Neural progenitor cell (in vitro differentiated cells): ENCODE measurements around the gene STRA6. TPM values are rescaled to one million over a fixed set of nuclear protein-coding genes. Genes with fewer than 3 reads are reported as not detected.
A peak's percentile ranks its signal among the peaks of the same experiment; 100 is the strongest.

Experiments used
- DNase-seq: peaks from one replicate; pipeline ENCODE4 v3.0.0-alpha.2; 2016; ENCODE audit warnings: low spot score
- H2AFZ ChIP-seq: fragments of 200-600 bp; sonication (generic); replicated peaks from 2 replicates; pipeline ENCODE4 v1.6.1; 2016; ENCODE audit warnings: antibody characterized with exemption
- H3F3A ChIP-seq: fragments of 200-600 bp; sonication (generic); 2 replicates; pipeline ENCODE4 v1.6.1; 2016; ENCODE audit warnings: antibody characterized with exemption, low read depth
- H3K27ac ChIP-seq: fragments of 200-600 bp; sonication (generic); 2 replicates; pipeline ENCODE4 v1.5.1; 2016; ENCODE audit warnings: mild to moderate bottlenecking
- H3K27me3 ChIP-seq: fragments of 200-600 bp; sonication (generic); 2 replicates; pipeline ENCODE4 v1.6.1; 2016; ENCODE audit warnings: mild to moderate bottlenecking, moderate library complexity
- H3K36me3 ChIP-seq: fragments of 200-600 bp; sonication (generic); 2 replicates; pipeline ENCODE4 v1.5.1; 2016
- H3K4me1 ChIP-seq: fragments of 200-600 bp; sonication (generic); 2 replicates; pipeline ENCODE4 v1.6.1; 2016; ENCODE audit warnings: mixed run types
- H3K4me2 ChIP-seq: fragments of 200-600 bp; sonication (generic); 2 replicates; pipeline ENCODE4 v1.6.1; 2016
- H3K4me3 ChIP-seq: fragments of 200-600 bp; sonication (generic); 2 replicates; pipeline ENCODE4 v1.5.1; 2016
- H3K79me2 ChIP-seq: fragments of 200-600 bp; sonication (generic); 2 replicates; pipeline ENCODE4 v1.6.1; 2016; ENCODE audit warnings: low read depth
- H3K9ac ChIP-seq: fragments of 200-600 bp; sonication (generic); 2 replicates; pipeline ENCODE4 v1.6.1; 2016
- H3K9me3 ChIP-seq: fragments of 200-600 bp; sonication (generic); 2 replicates; pipeline ENCODE4 v1.5.1; 2016; ENCODE audit warnings: low read depth
- H4K20me1 ChIP-seq: fragments of 200-600 bp; sonication (generic); 2 replicates; pipeline ENCODE4 v1.6.1; 2016; ENCODE audit warnings: low read depth
- H3K27ac Mint-ChIP-seq: 3 replicates; pipeline ENCODE4 v1.8.0; 2021; ENCODE audit warnings: mixed read lengths
- H3K27me3 Mint-ChIP-seq: 2 replicates; pipeline ENCODE4 v1.8.0; 2022; ENCODE audit warnings: low read depth, mild to moderate bottlenecking, inconsistent platforms, moderate library complexity, mixed read lengths; ENCODE audit not compliant: insufficient read depth
- H3K36me3 Mint-ChIP-seq: 3 replicates; pipeline ENCODE4 v1.8.0; 2021; ENCODE audit warnings: mixed read lengths
- H3K4me1 Mint-ChIP-seq: 3 replicates; pipeline ENCODE4 v1.8.0; 2021; ENCODE audit warnings: mixed read lengths
- H3K4me3 Mint-ChIP-seq: 3 replicates; pipeline ENCODE4 v1.8.0; 2021; ENCODE audit warnings: mild to moderate bottlenecking, moderate library complexity, mixed read lengths
- H3K9me3 Mint-ChIP-seq: 3 replicates; pipeline ENCODE4 v1.8.0; 2020; ENCODE audit warnings: mixed read lengths
- CTCF ChIP-seq: fragments of 200-600 bp; sonication (generic); IDR thresholded peaks from 2 replicates; pipeline ENCODE4 v1.5.1; 2017; ENCODE audit warnings: antibody characterized with exemption, mild to moderate bottlenecking
- EZH2 ChIP-seq: fragments of 200-600 bp; sonication (generic); IDR thresholded peaks from 2 replicates; pipeline ENCODE4 v1.6.1; 2017; ENCODE audit warnings: antibody characterized with exemption, mild to moderate bottlenecking, moderate library complexity
- EZH2phosphoT487 ChIP-seq: fragments of 200-600 bp; sonication (generic); IDR thresholded peaks from 2 replicates; pipeline ENCODE4 v1.6.1; 2017; ENCODE audit warnings: antibody characterized with exemption
- total RNA-seq: library from RNA; depleted of rRNA; stranded (reverse); fragments of >200 nt; gene quantifications from 2 replicates; pipeline ENCODE4 v1.2.3, GENCODE V29; 2015; ENCODE audit warnings: low replicate concordance

STRA6 gene
- 3.1 and 5.9 TPM in 2 replicates for total RNA-seq

- no peaks in the 10 kb centered on the region for H3K27me3 ChIP-seq
- H3K4me2 ChIP-seq = peak within 1 kb of the TSS; percentile 76
- Mint-ChIP-seq H3K27ac (peak within 1 kb of the TSS; percentile 95), H3K36me3 (no peaks in the 10 kb centered on the region), H3K4me3 (peak within 1 kb of the TSS; percentile 77), H3K4me1 (peaks cover 69% of the 10 kb centered on the region), H3K27me3 (peaks cover 23% of the 10 kb centered on the region), H3K9me3 (no peaks in the 10 kb centered on the region)
- H3K27ac ChIP-seq = peak within 1 kb of the TSS; percentile 34
- H3K4me1 ChIP-seq = peaks cover 43% of the 10 kb centered on the region
- no peaks in the 10 kb centered on the region for H3K79me2 ChIP-seq
- H3K4me3 ChIP-seq = peak within 1 kb of the TSS; percentile 38
- DNase-seq = peak; percentile 77
- TF ChIP-seq EZH2phosphoT487 (no peak), CTCF (peak; percentile 36), EZH2 (no peak)
- no peaks in the 10 kb centered on the region for H4K20me1 ChIP-seq
- peak within 1 kb of the TSS; percentile 53 for H2AFZ ChIP-seq
- H3K9ac ChIP-seq = no peak within 1 kb of the TSS
- peaks cover 38% of the 10 kb centered on the region for H3F3A ChIP-seq
- H3K9me3 ChIP-seq = no peaks in the 10 kb centered on the region
- no peaks in the 10 kb centered on the region for H3K36me3 ChIP-seq
Measured at GRCh38 chr15:74202452-74203401, at the start of gene STRA6. STRA6 (minus strand) TSS chr15:74202787; CDS start chr15:74202267, 520 bp downstream.

GRCh38 chr15:74252291-74252690 lies 49.7 kb upstream of the STRA6 start:
- Histone ChIP-seq H2AFZ (no peak overlapping the region), H3K27me3 (no peaks in the 10 kb centered on the region), H4K20me1 (no peaks in the 10 kb centered on the region), H3K79me2 (no peaks in the 10 kb centered on the region), H3K4me3 (no peak overlapping the region), H3K4me1 (peaks cover 7% of the 10 kb centered on the region), H3K27ac (no peak overlapping the region), H3K36me3 (no peaks in the 10 kb centered on the region), H3K9me3 (no peaks in the 10 kb centered on the region), H3K9ac (no peak overlapping the region), H3K4me2 (no peak overlapping the region), H3F3A (no peaks in the 10 kb centered on the region)
- Mint-ChIP-seq H3K27me3 (peaks cover 11% of the 10 kb centered on the region), H3K27ac (no peak overlapping the region), H3K36me3 (no peaks in the 10 kb centered on the region), H3K4me1 (peaks cover 29% of the 10 kb centered on the region), H3K4me3 (no peak overlapping the region), H3K9me3 (peaks cover 2% of the 10 kb centered on the region)
- no peak for DNase-seq
- TF ChIP-seq CTCF (no peak), EZH2phosphoT487 (no peak), EZH2 (no peak)

- Mint-ChIP-seq H3K4me1 (peaks cover 29% of the 10 kb centered on the region), H3K4me3 (no peak overlapping the region), H3K27ac (no peak overlapping the region), H3K36me3 (no peaks in the 10 kb centered on the region), H3K27me3 (peaks cover 11% of the 10 kb centered on the region), H3K9me3 (peaks cover 2% of the 10 kb centered on the region)
- H3K79me2 ChIP-seq = no peaks in the 10 kb centered on the region
- no peak overlapping the region for H2AFZ ChIP-seq
- no peaks in the 10 kb centered on the region for H3K36me3 ChIP-seq
- no peaks in the 10 kb centered on the region for H3F3A ChIP-seq
- no peak for DNase-seq
- H3K27me3 ChIP-seq = no peaks in the 10 kb centered on the region
- no peaks in the 10 kb centered on the region for H4K20me1 ChIP-seq
- H3K4me3 ChIP-seq = no peak overlapping the region
- peaks cover 7% of the 10 kb centered on the region for H3K4me1 ChIP-seq
- no peak overlapping the region for H3K27ac ChIP-seq
- H3K4me2 ChIP-seq = no peak overlapping the region
- H3K9ac ChIP-seq = no peak overlapping the region
- TF ChIP-seq EZH2phosphoT487 = no peak
- no peak for TF ChIP-seq EZH2
- TF ChIP-seq CTCF = no peak
- H3K9me3 ChIP-seq = no peaks in the 10 kb centered on the region
Measured at GRCh38 chr15:74251131-74251811, 48.7 kb upstream of the STRA6 start.
